ENCODE results near the gene ADGRB2. TPM values are rescaled to one million over a fixed set of nuclear protein-coding genes. Genes with fewer than 3 reads are reported as not detected.
A peak's percentile ranks its signal among the peaks of the same experiment; 100 is the strongest.
"Not testable (repeated sequence)": the region's sequence is repeated elsewhere in the genome, so short reads cannot be mapped to it uniquely, and the experiment has no call there.

ADGRB2 gene
- polyA plus RNA-seq, 1 experiment: 9.2 TPM

DNA sequence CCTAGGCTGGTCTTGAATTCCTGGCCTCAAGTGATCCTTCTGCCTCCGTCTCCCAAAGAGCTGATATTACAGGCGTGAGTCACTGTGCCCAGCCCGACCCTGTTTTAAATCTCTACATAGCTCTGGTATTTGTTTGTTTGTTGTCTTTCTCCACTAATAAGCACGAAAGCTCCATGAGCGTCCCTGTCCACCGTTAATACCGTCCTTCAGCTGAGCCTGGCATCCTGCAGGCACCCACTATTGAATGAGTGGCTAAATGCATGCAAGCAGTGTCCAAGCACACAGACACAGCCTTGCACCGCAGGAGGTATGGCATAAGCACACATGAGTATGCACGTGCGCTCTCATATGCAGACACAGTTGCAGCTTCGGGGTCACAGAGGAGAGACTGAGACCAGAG lies 55.8 kb downstream of the ADGRB2 start:
- no peak for DNase-seq (ENCODE audit: low read depth)
- TF ChIP-seq, protein P1, sequence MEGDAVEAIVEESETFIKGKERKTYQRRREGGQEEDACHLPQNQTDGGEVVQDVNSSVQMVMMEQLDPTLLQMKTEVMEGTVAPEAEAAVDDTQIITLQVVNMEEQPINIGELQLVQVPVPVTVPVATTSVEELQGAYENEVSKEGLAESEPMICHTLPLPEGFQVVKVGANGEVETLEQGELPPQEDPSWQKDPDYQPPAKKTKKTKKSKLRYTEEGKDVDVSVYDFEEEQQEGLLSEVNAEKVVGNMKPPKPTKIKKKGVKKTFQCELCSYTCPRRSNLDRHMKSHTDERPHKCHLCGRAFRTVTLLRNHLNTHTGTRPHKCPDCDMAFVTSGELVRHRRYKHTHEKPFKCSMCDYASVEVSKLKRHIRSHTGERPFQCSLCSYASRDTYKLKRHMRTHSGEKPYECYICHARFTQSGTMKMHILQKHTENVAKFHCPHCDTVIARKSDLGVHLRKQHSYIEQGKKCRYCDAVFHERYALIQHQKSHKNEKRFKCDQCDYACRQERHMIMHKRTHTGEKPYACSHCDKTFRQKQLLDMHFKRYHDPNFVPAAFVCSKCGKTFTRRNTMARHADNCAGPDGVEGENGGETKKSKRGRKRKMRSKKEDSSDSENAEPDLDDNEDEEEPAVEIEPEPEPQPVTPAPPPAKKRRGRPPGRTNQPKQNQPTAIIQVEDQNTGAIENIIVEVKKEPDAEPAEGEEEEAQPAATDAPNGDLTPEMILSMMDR (IDR thresholded peaks at IDR 0.05; ENCODE audit: insufficient read depth, low read depth, low read length): no peak
- Histone ChIP-seq H3K27me3 (ENCODE audit: control insufficient read depth, insufficient read depth, low read length) (no peaks in the 10 kb centered on the region), H3K36me3 (ENCODE audit: control insufficient read depth, insufficient read depth, low read length) (no peaks in the 10 kb centered on the region), H3K4me3 (ENCODE audit: low read depth, low read length) (no peak overlapping the region)
- ChIA-PET POLR2A (no interaction called here), CTCF (interaction anchor here (1.2 to 2.0 kb wide), 6 partner anchors 8 to 354 kb away, joined by 4 to 19 read pairs (median 6); no protein-coding TSS in a partner anchor)

DNA sequence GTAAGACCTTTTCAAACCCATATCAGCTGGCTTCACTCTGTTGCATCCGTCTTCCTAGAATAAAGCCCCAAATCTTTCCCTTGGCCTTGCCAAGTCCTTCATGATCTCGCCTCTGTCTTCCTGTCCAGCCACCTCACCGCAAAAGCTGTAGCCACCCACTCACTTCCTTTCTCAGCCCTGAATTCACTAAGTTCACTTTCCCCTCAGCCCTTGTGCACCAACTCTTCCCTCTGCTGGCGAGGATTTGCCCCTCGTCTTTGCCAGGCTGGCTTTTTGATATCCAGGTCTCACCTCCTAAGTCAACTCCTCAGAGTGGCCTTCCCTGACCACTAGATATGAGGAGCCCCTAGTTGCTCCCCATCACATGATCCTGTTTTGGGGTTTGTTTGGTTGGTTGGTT lies 56.4 kb downstream of the ADGRB2 start:
- DNase-seq (ENCODE audit: low read depth): no peak
- ChIA-PET POLR2A (no interaction called here), CTCF (interaction anchor here (1.1 to 2.0 kb wide), 6 partner anchors 8 to 355 kb away, joined by 3 to 19 read pairs (median 4); no protein-coding TSS in a partner anchor)

DNA sequence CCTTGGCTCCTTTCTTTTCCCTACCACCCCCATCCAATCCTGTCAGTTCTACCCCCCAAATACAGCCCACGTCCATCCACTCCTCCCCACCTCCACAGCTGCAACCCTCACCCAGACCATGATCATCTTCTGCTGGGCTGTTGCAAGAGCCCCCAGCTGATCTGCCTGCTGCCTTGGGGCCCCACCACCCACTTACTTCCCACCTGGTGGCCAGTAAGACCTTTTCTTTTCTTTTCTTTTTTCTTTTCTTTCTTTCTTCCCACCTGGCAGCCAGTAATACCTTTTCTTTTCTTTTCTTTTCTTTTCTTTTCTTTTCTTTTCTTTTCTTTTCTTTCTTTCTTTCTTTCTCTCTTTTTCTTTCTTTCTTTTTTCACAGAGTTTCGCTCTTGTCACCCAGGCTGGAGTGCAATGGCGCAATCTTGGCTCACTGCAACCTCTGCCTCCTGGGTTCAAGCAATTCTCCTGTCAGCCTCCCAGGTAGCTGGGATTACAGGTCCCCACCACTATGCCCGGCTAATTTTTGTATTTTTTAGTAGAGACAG lies 57.0 kb downstream of the ADGRB2 start:
- not testable (repeated sequence) for H3K27me3 ChIP-seq (ENCODE audit: control insufficient read depth, insufficient read depth, low read length); DNase-seq (ENCODE audit: low read depth); H3K36me3 ChIP-seq (ENCODE audit: control insufficient read depth, insufficient read depth, low read length); H3K4me3 ChIP-seq (ENCODE audit: low read depth, low read length)
- ChIA-PET POLR2A (interaction anchor here (0.6 kb wide), 1 partner anchor 126 kb away, joined by 3 read pairs; no protein-coding TSS in a partner anchor), CTCF (interaction anchor here (0.8 to 2.0 kb wide), 6 partner anchors 9 to 142 kb away, joined by 3 to 19 read pairs (median 4); no protein-coding TSS in a partner anchor)

More for the DNA sequence above, 56.4 kb downstream of the ADGRB2 start:
- Histone ChIP-seq H3K4me3 (ENCODE audit: low read depth, low read length) (no peak overlapping the region), H3K27me3 (ENCODE audit: control insufficient read depth, insufficient read depth, low read length) (no peaks in the 10 kb centered on the region), H3K36me3 (ENCODE audit: control insufficient read depth, insufficient read depth, low read length) (no peaks in the 10 kb centered on the region)
- TF ChIP-seq, protein P1 (IDR thresholded peaks at IDR 0.05; ENCODE audit: insufficient read depth, low read depth, low read length): peak; percentile 33

DNA sequence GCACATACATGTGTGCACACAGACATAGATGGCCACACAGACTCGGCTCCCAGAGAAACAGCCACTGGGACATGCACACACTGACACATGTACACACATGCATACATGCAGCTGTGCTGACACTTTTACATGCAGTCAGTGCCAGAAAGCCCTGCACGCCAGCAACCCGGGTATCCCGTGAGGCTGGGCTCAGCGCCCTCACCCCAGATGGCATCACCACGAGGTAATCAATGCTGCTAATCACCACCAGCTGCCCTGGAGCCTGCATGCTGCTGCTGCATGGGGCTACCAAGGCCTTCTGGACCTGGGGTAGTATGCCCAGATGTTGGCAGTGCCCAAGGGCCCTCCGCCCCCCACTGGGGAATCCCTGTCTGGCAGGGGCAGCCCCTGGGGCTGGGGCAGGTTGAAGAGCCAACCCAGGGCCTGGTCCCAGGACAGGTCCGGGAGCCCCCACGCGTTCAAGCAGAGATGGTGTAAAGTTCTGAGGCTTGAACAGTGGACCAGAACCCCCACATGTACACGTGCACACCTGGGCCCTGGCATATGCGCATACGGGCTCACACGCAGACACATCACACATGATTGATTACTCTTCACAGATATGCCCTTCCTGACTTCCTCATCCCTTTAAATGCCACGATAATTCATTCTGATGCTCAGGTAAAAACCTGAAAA lies 57.6 kb downstream of the ADGRB2 start:
- TF ChIP-seq, protein P1 (IDR thresholded peaks at IDR 0.05; ENCODE audit: insufficient read depth, low read depth, low read length): no peak
- H3K36me3 ChIP-seq (ENCODE audit: control insufficient read depth, insufficient read depth, low read length): no peaks in the 10 kb centered on the region
- no peaks in the 10 kb centered on the region for H3K27me3 ChIP-seq (ENCODE audit: control insufficient read depth, insufficient read depth, low read length)
- DNase-seq (ENCODE audit: low read depth): no peak
- ChIA-PET POLR2A (interaction anchor here (0.6 kb wide), 1 partner anchor 126 kb away, joined by 3 read pairs; no protein-coding TSS in a partner anchor), CTCF (interaction anchor here (0.8 to 2.0 kb wide), 4 partner anchors 9 to 142 kb away, joined by 3 to 19 read pairs (median 5); no protein-coding TSS in a partner anchor)
- H3K4me3 ChIP-seq (ENCODE audit: low read depth, low read length): no peak overlapping the region

DNA sequence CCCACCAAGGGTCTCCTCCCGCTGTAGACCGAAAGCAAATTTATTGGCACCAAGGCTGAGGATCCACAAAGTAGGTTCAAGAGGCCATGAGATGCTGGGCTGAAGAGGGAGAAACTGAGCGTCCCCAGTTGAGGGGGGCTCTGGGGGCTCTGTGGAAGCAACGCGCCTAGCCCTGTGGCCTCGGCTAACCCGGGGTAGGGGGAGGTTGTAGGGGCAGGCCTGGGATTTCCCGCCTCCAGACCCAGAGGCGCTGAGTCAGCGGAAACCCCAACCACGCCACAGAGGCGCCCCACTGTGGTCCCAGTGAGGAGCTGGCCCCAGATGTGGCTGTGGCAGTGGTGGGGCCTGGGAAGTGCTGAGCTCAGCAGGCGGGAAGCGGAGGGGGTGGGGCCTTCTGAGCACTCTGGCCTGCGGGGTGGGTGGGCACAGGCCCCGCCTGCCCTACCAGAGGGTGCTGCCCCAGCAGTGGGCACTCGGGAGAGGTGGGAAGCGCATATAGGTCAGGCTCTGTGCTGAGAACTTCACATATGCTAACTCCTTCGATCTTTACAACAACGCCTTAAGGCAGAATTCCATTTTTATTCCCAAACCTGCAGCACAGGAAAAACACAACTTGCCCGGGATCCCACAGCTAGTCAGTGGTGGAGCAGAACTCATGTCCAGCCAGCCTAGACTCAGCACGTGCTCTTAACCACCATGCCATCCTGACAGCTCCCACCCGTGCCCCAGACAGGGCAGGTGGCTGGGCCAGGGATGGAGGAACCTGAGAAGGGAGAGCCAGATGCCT lies 58.9 kb downstream of the ADGRB2 start:
- Histone ChIP-seq H3K36me3 (ENCODE audit: control insufficient read depth, insufficient read depth, low read length) (no peaks in the 10 kb centered on the region; the same call in 1 of the 2 replicates), H3K27me3 (ENCODE audit: control insufficient read depth, insufficient read depth, low read length) (no peaks in the 10 kb centered on the region), H3K4me3 (ENCODE audit: low read depth, low read length) (no peak overlapping the region)
- DNase-seq (ENCODE audit: low read depth): no peak
- ChIA-PET POLR2A (interaction anchor here (0.6 kb wide), 1 partner anchor 20 kb away, joined by 3 read pairs; no protein-coding TSS in a partner anchor), CTCF (interaction anchor here (0.7 to 8.3 kb wide), 12 partner anchors 8 to 157 kb away, joined by 3 to 86 read pairs (median 4); no protein-coding TSS in a partner anchor)
- TF ChIP-seq, protein P1 (IDR thresholded peaks at IDR 0.05; ENCODE audit: insufficient read depth, low read depth, low read length): peak; percentile 55

Measured in BJ (cell line).